Measurements from ENCODE around the gene ZNF528. TPM values are rescaled to one million over a fixed set of nuclear protein-coding genes. Genes with fewer than 3 reads are reported as not detected.
A peak's percentile ranks its signal among the peaks of the same experiment; 100 is the strongest.

The ZNF528 gene
- 10 to 100 TPM in 1 of 2 donors, 1 to 10 TPM in 1; 8.1 to 12.9 TPM for total RNA-seq
- 16.0 to 29.3 reads per million in 2 donors for total RNA-seq

DNA sequence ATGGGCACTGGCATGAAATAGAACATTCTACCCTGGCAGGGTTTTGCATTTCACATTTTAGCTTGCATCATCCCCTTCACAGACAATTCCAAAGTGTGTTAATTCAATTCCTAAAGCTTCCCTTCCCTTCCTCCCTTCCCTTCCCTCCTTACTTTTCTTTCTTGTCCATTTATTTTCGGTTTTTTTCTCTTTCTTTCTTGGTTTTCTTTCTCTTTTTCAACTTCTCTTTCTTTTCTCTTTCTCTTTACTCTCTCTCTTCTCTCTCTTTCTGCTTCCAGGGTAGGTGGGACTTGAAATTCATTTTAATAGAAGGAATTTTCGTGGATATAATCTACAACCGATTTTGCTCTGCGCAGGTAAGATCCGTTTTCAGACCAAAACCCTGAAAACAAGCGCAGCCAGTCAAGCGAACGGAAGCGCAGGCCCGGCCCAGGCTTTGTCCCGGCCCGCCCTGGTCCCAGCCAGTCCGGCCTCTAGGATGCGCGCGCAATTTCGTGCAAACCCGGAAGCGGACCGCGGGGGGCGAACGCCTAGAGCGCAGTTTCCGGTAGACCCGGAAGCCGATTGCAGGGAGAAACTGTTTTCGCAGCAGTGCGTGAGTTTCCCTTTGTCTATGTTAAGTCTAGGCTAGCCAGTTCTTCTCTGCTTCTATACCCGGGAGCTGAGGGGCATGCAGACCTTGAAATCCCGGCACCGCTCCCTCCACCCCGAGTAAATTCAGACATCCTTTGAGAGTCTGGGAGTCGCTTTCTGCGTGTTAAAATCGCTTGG lies at the start of gene ZNF528:
ZNF528 (plus strand) TSS at position 540 of the 771 bp plus-strand sequence. CDS start 4,165 bp downstream, outside the sequence.
- peak; percentile 77 to 85 (median 82) for DNase-seq
- peaks cover 1% of the 10 kb centered on the region for H3K9me3 ChIP-seq (ENCODE audit: control insufficient read depth, low read length, poor library complexity, severe bottlenecking)
- peak; percentile 96 for ATAC-seq
- Mint-ChIP-seq H3K36me3 (ENCODE audit: low read depth) (peaks cover 8% of the 10 kb centered on the region), H3K4me1 (peaks cover 7% of the 10 kb centered on the region), H3K27me3 (no peaks in the 10 kb centered on the region), H3K4me3 (peak within 1 kb of the TSS; percentile 79), H3K27ac (peak within 1 kb of the TSS; percentile 91)

- no peaks in the 10 kb centered on the region for H3K9me3 ChIP-seq (ENCODE audit: control insufficient read depth, low read length, poor library complexity, severe bottlenecking)
- DNase-seq: no peak
- peaks cover 9% of the 10 kb centered on the region for H3K36me3 Mint-ChIP-seq (ENCODE audit: low read depth)
- no peak overlapping the region for H3K27ac Mint-ChIP-seq
- no peaks in the 10 kb centered on the region for H3K27me3 Mint-ChIP-seq
- no peak for ATAC-seq
- no peak overlapping the region for H3K4me3 Mint-ChIP-seq
- no peaks in the 10 kb centered on the region for H3K4me1 Mint-ChIP-seq
These were observed 46.1 kb upstream of the ZNF528 start for GRCh38 chr19:52351512-52351911.

- ATAC-seq (no peak), DNase-seq (no peak)
- H3K27ac Mint-ChIP-seq: no peak overlapping the region
- peaks cover 10% of the 10 kb centered on the region for H3K9me3 ChIP-seq (ENCODE audit: control insufficient read depth, low read length, poor library complexity, severe bottlenecking)
- H3K36me3 Mint-ChIP-seq (ENCODE audit: low read depth): peaks cover 13% of the 10 kb centered on the region
- peaks cover 9% of the 10 kb centered on the region for H3K4me1 Mint-ChIP-seq
- no peaks in the 10 kb centered on the region for H3K27me3 Mint-ChIP-seq
- H3K4me3 Mint-ChIP-seq: no peak overlapping the region
These were observed 31.2 kb upstream of the ZNF528 start for GRCh38 chr19:52366414-52366824.

- H3K4me3 Mint-ChIP-seq: peak within 1 kb of the TSS; percentile 95
- DNase-seq (peak; percentile 77 to 90 (median 82)), ATAC-seq (peak; percentile 98)
- peaks cover 12% of the 10 kb centered on the region for H3K9me3 ChIP-seq (ENCODE audit: control insufficient read depth, low read length, poor library complexity, severe bottlenecking)
- peak within 1 kb of the TSS; percentile 94 for H3K27ac Mint-ChIP-seq
- H3K4me1 Mint-ChIP-seq: peaks cover 9% of the 10 kb centered on the region
- H3K36me3 Mint-ChIP-seq (ENCODE audit: low read depth): peaks cover 19% of the 10 kb centered on the region
- H3K27me3 Mint-ChIP-seq: no peaks in the 10 kb centered on the region
These were observed 27.9 kb upstream of the ZNF528 start, which contains the start of gene ZNF880 for GRCh38 chr19:52369559-52370340. ZNF880 (plus strand) TSS chr19:52369923; CDS start chr19:52369966, 43 bp downstream.

GRCh38 chr19:52370341-52370710 lies 27.3 kb upstream of the ZNF528 start:
- peaks cover 12% of the 10 kb centered on the region for H3K9me3 ChIP-seq (ENCODE audit: control insufficient read depth, low read length, poor library complexity, severe bottlenecking)
- peaks cover 21% of the 10 kb centered on the region for H3K36me3 Mint-ChIP-seq (ENCODE audit: low read depth)
- H3K27me3 Mint-ChIP-seq: no peaks in the 10 kb centered on the region
- H3K4me3 Mint-ChIP-seq: peak overlapping the region; percentile 95
- ATAC-seq: no peak
- DNase-seq: no peak
- peaks cover 9% of the 10 kb centered on the region for H3K4me1 Mint-ChIP-seq
- H3K27ac Mint-ChIP-seq: peak overlapping the region; percentile 94

- peaks cover 7% of the 10 kb centered on the region for H3K9me3 ChIP-seq (ENCODE audit: control insufficient read depth, low read length, poor library complexity, severe bottlenecking)
- DNase-seq (no peak), ATAC-seq (no peak)
- Mint-ChIP-seq H3K4me3 (no peak overlapping the region), H3K27me3 (no peaks in the 10 kb centered on the region), H3K4me1 (no peaks in the 10 kb centered on the region), H3K36me3 (ENCODE audit: low read depth) (no peaks in the 10 kb centered on the region), H3K27ac (no peak overlapping the region)
These were observed 6.5 kb upstream of the ZNF528 start for GRCh38 chr19:52391135-52391534.

GRCh38 chr19:52398081-52398441 lies 412 bp downstream of the ZNF528 start:
- peak; percentile 51 for ATAC-seq
- H3K36me3 Mint-ChIP-seq (ENCODE audit: low read depth): peaks cover 8% of the 10 kb centered on the region

GRCh38 chr19:52410276-52410675 lies 12.6 kb downstream of the ZNF528 start:
- Mint-ChIP-seq H3K27me3 (no peaks in the 10 kb centered on the region), H3K36me3 (ENCODE audit: low read depth) (peaks cover 19% of the 10 kb centered on the region), H3K4me1 (no peaks in the 10 kb centered on the region), H3K27ac (no peak overlapping the region), H3K4me3 (no peak overlapping the region)
- H3K9me3 ChIP-seq (ENCODE audit: control insufficient read depth, low read length, poor library complexity, severe bottlenecking): peaks cover 28% of the 10 kb centered on the region
- DNase-seq (no peak), ATAC-seq (no peak)

More at GRCh38 chr19:52398081-52398441, 412 bp downstream of the ZNF528 start:
- peaks cover 7% of the 10 kb centered on the region for H3K4me1 Mint-ChIP-seq
- DNase-seq: no peak
- peak overlapping the region; percentile 79 for H3K4me3 Mint-ChIP-seq
- peak overlapping the region; percentile 91 for H3K27ac Mint-ChIP-seq
- no peaks in the 10 kb centered on the region for H3K27me3 Mint-ChIP-seq
- no peaks in the 10 kb centered on the region for H3K9me3 ChIP-seq (ENCODE audit: control insufficient read depth, low read length, poor library complexity, severe bottlenecking)

GRCh38 chr19:52415711-52416110 lies 18.1 kb downstream of the ZNF528 start:
- Mint-ChIP-seq H3K27ac (no peak overlapping the region), H3K36me3 (ENCODE audit: low read depth) (peaks cover 5% of the 10 kb centered on the region), H3K4me1 (no peaks in the 10 kb centered on the region), H3K27me3 (no peaks in the 10 kb centered on the region), H3K4me3 (no peak overlapping the region)
- peaks cover 41% of the 10 kb centered on the region for H3K9me3 ChIP-seq (ENCODE audit: control insufficient read depth, low read length, poor library complexity, severe bottlenecking)
- DNase-seq: no peak
- ATAC-seq: no peak

DNA sequence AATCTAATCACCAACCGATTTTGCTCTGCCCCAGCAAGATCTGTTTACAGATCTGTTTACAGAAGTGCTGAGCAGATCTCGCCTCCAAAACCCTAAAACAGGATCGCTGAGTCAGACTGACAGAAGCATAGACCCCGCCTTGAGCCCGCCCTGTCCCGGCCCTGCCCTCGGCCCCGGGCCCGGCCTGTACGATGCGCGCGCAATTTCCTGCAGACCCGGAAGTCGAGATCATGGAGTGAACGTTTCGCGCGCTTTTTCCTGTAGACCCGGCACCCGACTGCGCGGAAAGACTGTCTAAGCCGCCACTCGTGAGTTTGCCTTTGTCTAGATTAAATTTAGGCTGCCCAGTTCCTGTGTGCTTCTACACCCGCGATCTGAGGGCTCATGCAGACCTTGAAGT lies 31.3 kb downstream of the ZNF528 start, which contains the start of gene ZNF534:
ZNF534 (plus strand) TSS at position 212 of the 400 bp plus-strand sequence. CDS start 2,327 bp downstream, outside the sequence.
- ATAC-seq (no peak), DNase-seq (no peak)
- no peak within 1 kb of the TSS for H3K4me3 Mint-ChIP-seq
- H3K36me3 Mint-ChIP-seq (ENCODE audit: low read depth): no peaks in the 10 kb centered on the region
- no peaks in the 10 kb centered on the region for H3K4me1 Mint-ChIP-seq
- H3K27me3 Mint-ChIP-seq: no peaks in the 10 kb centered on the region
- H3K9me3 ChIP-seq (ENCODE audit: control insufficient read depth, low read length, poor library complexity, severe bottlenecking): peaks cover 3% of the 10 kb centered on the region
- no peak within 1 kb of the TSS for H3K27ac Mint-ChIP-seq

DNA sequence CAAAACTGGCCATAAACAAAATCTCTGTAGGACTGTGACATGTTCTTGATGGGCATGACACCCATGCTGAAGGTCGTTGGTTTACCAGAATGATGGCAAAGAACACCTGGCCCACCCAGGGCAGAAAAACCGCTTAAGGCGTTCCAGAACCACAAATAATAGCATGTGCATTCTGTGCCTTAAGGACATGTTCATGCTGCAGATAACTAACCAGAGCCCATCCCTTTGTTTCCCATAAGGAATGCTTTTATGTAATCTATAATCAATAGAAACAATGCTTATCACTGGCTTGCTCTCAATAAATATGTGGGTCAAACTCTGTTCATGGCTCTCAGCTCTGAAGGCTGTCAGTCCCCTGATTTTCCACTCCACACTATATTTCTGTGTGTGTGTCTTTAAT lies 44.5 kb downstream of the ZNF528 start:
- Mint-ChIP-seq H3K36me3 (ENCODE audit: low read depth) (no peaks in the 10 kb centered on the region), H3K27ac (no peak overlapping the region), H3K4me3 (no peak overlapping the region), H3K4me1 (no peaks in the 10 kb centered on the region), H3K27me3 (no peaks in the 10 kb centered on the region)
- peaks cover 8% of the 10 kb centered on the region for H3K9me3 ChIP-seq (ENCODE audit: control insufficient read depth, low read length, poor library complexity, severe bottlenecking)
- DNase-seq (no peak), ATAC-seq (no peak)

DNA sequence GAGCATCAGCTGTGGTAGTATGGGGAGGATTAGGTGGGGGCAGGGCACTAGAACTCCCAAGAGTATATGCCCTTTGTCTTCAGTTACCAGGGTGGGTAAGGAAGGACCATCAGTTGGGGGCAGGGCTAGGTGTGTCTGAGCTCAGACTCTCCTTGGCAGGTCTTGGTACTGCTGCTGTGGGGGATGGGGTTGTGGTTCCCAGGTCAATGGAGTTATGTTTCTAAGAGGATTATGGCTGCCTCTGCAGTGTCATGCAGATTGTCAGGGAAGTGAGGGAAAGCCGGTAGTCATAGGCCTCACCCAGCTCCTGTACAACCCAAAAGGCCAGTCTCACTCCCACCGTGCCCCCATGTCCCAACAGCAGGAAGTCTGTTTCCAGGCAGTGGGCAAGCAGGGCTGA lies 46.9 kb downstream of the ZNF528 start:
- Mint-ChIP-seq H3K4me3 (no peak overlapping the region), H3K36me3 (ENCODE audit: low read depth) (no peaks in the 10 kb centered on the region), H3K27me3 (no peaks in the 10 kb centered on the region), H3K27ac (no peak overlapping the region), H3K4me1 (no peaks in the 10 kb centered on the region)
- peaks cover 8% of the 10 kb centered on the region for H3K9me3 ChIP-seq (ENCODE audit: control insufficient read depth, low read length, poor library complexity, severe bottlenecking)
- ATAC-seq (no peak), DNase-seq (no peak)

DNA sequence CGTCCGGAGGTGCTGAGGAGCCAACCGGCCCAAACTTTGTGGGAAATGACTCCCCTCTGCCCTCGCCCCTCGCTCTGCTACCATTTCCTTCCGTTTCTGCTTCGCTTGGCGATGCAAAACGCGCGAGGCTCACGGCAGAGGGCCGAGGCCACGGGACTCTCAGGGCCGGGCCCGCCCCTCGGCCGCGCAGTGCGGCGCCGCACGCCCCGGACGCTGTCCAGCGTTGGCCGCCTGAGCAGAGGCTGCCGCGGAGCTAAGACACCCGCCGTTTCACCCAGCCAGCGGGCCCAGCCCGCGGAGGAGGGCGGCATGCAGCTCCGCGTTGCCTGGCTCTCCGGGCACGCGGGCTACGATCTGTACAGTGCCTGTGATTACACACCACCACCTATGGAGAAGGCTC lies 53.6 kb downstream of the ZNF528 start:
- ATAC-seq (no peak), DNase-seq (no peak)
- no peaks in the 10 kb centered on the region for H3K27me3 Mint-ChIP-seq
- H3K36me3 Mint-ChIP-seq (ENCODE audit: low read depth): peaks cover 8% of the 10 kb centered on the region
- H3K27ac Mint-ChIP-seq: no peak overlapping the region
- no peak overlapping the region for H3K4me3 Mint-ChIP-seq
- H3K4me1 Mint-ChIP-seq: peaks cover 3% of the 10 kb centered on the region
- H3K9me3 ChIP-seq (ENCODE audit: control insufficient read depth, low read length, poor library complexity, severe bottlenecking): peaks cover 9% of the 10 kb centered on the region

Measured in T-helper 17 cell (primary cell).